NCI-H526 (cell line): ENCODE results near the gene SLC25A1.

ENCODE experiments used
- DNase-seq, 2 experiments: peaks; one replicate each; lab custom pipeline; 2025; lab: John Stamatoyannopoulos, UW

The SLC25A1 gene

GRCh38 chr22:19178657-19179496 is at the start of gene SLC25A1:
TSS of gene SLC25A1 (minus strand) at chr22:19178736. CDS start at chr22:19178673, 63 bp downstream.
- peak; percentile 50 to 91 for DNase-seq

DNA sequence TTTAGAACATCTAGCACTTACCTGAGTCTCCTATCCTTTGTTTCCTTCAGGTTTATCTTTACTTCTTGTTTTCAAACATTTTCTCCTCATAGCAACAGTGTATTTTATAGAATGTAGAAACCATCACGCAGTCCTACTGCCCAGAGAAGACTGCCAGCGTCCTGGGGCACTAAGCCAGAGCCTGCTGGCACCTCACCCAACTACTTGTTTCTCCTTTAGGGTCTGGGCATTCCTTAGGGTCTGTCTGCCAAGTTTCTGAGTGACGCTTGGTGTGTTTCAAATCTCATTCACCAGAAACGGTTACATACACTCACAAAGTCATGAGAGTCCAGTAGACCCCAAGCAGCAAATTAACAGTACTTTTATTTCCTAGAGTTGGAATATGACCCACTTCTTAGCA is 49.6 kb upstream of the SLC25A1 start:
- DNase-seq = no peak

DNA sequence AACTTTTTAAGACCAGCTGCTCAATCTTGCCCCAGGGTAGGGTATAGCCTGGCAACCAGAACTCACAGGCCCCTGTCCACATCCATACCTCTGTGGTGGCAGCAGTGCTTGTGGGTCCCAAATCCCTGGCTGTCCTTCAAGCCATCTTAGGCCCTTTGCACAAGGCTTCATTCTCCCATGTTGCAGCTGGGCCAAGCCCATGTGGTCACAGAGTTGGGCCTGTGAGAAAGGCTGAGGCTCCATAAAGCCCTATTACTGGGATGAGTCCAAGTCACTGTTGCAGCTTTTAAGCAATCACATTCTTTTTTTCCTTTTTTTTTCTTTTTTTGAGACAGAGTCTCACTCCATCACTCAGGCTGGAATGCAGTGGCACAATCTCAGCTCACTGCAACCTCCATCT is 47.9 kb upstream of the SLC25A1 start:
- DNase-seq = no peak

GRCh38 chr22:19225560-19225959 is 47.0 kb upstream of the SLC25A1 start:
- DNase-seq = no peak

DNA sequence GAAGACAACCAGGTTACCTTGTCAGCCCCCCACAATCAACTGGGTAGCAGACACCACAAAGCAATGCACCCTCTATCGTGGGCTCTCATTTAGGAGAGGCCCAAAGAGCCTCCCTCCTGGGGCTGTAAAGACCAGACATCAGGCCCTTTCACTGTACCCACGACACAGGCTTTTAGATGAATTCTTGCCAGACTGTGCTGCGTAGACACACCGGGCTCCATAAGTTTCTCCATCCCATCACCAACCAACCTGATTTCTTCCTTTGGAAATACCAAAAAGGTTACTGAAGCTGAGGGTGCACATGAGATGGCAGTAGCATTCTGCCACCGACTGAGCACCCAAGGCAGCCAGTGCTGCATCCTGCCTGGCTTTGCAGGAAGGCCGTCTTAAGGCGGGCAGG is 46.4 kb upstream of the SLC25A1 start:
- no peak for DNase-seq

DNA sequence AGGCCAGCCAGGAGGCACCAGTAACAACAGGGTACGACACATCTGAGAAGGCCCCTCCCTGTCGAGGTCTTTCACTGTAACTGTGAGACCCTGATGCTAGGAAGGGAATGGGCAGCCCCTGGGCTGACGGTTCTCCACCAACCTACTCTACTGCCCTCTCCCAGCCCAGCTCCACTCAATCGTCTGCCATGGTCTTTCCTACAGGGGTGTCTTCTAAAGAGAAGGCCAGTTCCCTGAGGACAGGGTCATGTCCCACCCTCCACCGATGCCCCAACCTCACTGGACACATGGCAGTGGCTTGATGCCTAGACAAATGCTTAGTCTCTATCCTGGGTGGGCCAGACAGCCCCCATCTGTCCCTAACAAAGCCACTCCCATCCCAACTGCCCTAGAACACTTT is 46.0 kb upstream of the SLC25A1 start:
- no peak for DNase-seq

DNA sequence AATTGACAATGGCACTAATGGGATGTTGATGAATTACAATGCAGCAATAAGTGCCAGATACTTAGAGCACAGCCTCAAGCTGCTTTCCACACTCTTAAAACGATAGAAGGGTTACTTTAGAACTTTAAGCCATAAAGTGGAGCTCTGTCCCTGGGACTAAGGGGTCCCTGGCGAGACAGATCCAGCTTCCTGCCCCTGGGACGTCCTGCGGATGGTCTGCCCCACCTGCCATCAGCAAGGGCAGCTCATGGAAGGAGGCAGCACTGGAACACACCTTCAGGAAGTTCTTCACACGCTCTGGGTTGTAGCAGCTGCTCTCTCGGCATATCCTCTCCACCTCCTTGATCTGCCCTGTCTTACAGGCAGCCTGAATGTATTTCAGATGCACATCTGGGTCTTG is 45.1 kb upstream of the SLC25A1 start:
- DNase-seq = no peak

GRCh38 chr22:19223110-19223509 is 44.6 kb upstream of the SLC25A1 start:
- no peak for DNase-seq

DNA sequence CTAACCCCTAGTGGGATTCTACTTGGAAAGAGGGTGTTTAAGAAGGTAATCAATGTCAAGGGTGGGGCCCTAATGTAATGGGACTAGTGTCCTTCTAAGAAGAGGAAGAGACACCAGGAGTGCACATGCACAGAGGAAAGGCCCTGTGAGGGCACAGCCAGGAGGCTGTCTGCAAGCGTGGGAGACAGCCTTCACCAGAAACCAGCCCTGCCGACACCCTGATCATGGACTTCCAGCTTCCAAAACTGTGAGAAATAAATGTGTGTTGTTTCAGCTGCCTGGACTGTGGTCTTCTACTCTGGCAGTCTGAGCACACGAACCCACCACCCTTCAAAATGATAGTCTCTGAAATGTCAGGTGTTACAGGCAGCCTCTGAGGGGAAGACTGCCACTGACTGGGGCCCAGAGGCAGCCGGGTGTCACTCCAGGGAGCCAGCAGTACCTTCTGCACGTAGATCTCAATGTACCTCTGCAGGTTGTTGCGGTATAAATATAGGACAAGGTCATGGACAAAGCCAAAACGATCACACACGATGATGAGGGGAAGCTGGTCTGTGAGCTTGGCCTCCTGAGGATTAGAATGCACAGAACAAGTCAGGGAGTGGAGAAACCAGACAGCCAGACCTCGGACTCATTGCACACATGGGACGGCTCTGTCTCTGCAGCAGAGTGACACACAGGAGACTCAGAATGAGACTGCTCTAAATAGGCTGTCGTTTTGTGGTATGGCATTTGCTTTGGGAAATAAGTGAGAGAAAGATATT is 43.9 kb upstream of the SLC25A1 start:
- no peak for DNase-seq

- DNase-seq = no peak
Measured at GRCh38 chr22:19220867-19221266, 42.3 kb upstream of the SLC25A1 start.

DNA sequence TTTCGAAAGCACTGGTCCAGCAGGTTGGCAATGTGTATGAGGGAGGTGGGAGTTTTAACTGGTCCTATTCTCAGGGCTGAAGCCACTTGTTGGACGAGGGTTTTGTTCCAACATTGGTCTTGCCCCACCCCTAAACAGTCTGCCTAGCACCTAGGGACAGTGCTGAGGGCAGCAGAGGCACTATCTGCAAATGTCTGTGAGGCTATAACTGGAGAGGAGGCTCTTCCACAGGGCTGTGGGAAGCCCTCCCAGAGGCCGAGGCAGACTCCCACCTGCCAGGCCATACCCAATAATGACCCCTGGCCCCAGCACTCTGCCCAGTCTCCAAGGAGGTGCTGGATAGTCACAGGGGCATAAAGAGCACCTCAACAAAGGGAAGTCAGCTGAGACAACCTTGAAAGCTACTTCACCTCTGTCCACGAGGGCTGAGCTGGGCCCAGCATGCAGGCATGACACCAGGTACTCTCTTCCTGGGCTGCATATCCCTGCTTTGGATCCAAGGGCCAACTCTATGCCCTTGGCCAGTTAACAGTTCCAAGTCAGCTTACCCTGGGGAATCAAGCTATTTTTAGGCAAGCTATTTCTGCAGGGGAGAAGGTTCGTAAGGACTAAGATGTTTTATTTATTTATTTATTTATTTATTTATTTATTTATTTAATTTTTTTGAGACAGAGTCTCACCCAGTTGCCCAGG is 40.2 kb upstream of the SLC25A1 start:
- DNase-seq = peak in 1 of 2 experiments; percentile 1

- no peak for DNase-seq
Measured at GRCh38 chr22:19216579-19216978, 38.0 kb upstream of the SLC25A1 start.

- DNase-seq = no peak
Measured at GRCh38 chr22:19215360-19215759, 36.8 kb upstream of the SLC25A1 start.

- DNase-seq = no peak
Measured at GRCh38 chr22:19214078-19214473, 35.5 kb upstream of the SLC25A1 start.

DNA sequence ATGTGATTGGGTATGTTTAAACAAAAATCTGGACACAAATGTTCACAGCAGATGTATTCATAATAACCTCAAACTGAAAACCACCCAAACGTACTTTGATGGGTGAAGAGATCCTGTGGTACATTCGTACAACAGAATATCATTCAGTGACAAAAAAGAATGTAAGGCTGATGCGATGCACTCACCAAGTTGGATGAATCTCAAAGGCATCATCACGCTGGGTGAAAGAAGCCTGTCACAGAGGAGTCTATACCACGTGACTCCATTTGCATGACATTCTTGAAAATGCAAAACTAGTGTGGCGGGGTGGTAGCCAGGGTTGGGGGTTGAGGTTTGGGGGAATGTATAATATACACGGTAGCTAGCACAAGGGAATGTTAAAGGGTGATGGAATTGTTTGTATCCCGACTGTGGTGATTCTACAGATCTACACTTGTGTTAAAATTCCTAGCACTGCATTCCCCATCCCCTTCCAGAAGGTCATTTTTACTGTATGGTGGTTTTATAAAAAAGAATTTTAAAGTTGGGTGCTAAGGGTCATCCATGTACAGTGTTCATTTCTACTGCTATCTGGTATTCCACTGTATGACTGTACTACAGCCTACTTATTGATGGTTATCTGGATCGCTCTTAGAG is 35.0 kb upstream of the SLC25A1 start:
- peak; percentile 75 to 88 for DNase-seq

- peak; percentile 12 to 40 for DNase-seq
Measured at GRCh38 chr22:19213001-19213400, 34.5 kb upstream of the SLC25A1 start.

DNA sequence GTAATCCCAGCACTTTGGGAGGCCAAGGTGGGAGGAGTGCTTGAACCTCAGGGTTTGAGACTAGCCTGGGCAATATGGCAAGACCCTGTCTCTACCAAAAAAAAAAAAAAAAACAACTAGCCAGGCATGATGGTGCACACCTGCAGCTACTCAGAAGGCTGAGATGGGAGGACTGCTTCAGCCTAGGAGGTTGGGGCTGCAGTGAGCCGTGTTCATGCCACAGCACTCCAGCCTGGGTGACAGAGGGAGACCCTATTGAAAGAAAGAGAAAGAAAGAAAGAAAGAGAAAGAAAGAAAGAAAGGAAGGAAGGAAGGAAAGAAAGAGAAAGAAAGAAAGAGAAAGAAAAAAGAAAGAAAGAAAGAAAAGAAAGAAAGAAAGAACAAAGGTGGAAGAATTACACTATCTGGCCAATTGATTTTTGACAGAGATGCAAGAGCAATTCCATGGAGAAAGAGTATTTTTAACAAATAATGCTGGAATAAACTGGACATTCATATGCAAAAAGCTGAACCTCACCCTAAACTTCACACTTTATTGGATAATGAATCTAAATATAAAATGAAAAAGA is 33.9 kb upstream of the SLC25A1 start:
- DNase-seq = no peak

DNA sequence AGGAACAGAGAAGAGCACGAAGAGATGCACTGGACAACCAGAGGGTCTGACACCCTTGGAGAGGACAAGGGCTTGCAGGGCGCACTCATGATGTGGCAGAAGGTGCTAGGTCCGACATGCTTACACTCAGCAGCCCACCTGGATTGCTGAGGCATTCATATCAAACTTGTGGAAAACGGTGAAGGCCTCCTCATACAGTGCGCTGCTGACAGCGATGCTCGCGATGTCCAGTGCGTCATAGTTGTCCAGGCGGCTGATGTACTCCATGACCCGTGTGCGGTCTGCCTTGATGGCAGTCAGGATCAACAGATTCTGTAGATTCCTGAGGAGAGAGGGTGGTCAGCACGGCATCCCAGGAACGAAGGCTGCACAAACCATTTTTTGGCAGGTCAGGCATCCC is 31.7 kb upstream of the SLC25A1 start:
- no peak for DNase-seq

GRCh38 chr22:19208287-19208847 is 29.8 kb upstream of the SLC25A1 start:
- no peak for DNase-seq

GRCh38 chr22:19207884-19208283 is 29.3 kb upstream of the SLC25A1 start:
- DNase-seq = no peak

- DNase-seq = no peak
Measured at GRCh38 chr22:19207401-19207808, 28.9 kb upstream of the SLC25A1 start.
